WTC11 (cell line): ENCODE measurements around the gene RABL6. TPM values are rescaled to one million over a fixed set of nuclear protein-coding genes. Genes with fewer than 3 reads are reported as not detected.
A peak's percentile ranks its signal among the peaks of the same experiment; 100 is the strongest.

Experiments used
- ATAC-seq: fragments of 200-7000 bp; cut with Tn5 transposase; 2 replicates; pipeline ENCODE4 v1.10.0; 2021; ENCODE audit warnings: mild to moderate bottlenecking, moderate library complexity
- CTCF ChIA-PET: fragments of 300-600 bp; sonication (Branson Sonifier 250); formaldehyde crosslinking; loops from one replicate; lab custom pipeline; 2021; ENCODE audit warnings: antibody characterized with exemption; lab: Charles Lee
- POLR2A ChIA-PET: fragments of 350-600 bp; sonication (Branson Sonifier 250); formaldehyde crosslinking; loops from one replicate; lab custom pipeline; 2021; ENCODE audit warnings: antibody characterized with exemption; lab: Charles Lee
- DNase-seq: peaks from one replicate; pipeline ENCODE4 v3.0.0; 2021; ENCODE audit warnings: low spot score
- H3K27ac Mint-ChIP-seq: 2 replicates; pipeline ENCODE4 v1.8.0; 2021; ENCODE audit warnings: mixed read lengths
- H3K27me3 Mint-ChIP-seq: 2 replicates; pipeline ENCODE4 v1.8.0; 2021; ENCODE audit warnings: low read depth, mild to moderate bottlenecking, moderate library complexity, mixed read lengths
- H3K36me3 Mint-ChIP-seq: 2 replicates; pipeline ENCODE4 v1.8.0; 2021; ENCODE audit warnings: mixed read lengths
- H3K4me1 Mint-ChIP-seq: 2 replicates; pipeline ENCODE4 v1.8.0; 2022; ENCODE audit warnings: mixed read lengths
- H3K4me3 Mint-ChIP-seq: 2 replicates; pipeline ENCODE4 v1.8.0; 2021; ENCODE audit warnings: mild to moderate bottlenecking, moderate library complexity, mixed read lengths
- H3K9me3 Mint-ChIP-seq: 2 replicates; pipeline ENCODE4 v1.8.0; 2021; ENCODE audit warnings: mixed read lengths
- ARID4B ChIP-seq: sonication (generic); formaldehyde crosslinking; IDR thresholded peaks from 2 replicates; pipeline ENCODE4 v1.8.0; 2023; ENCODE audit warnings: missing genetic modification reagents, mild to moderate bottlenecking, borderline replicate concordance
- ATF3 ChIP-seq: sonication (generic); formaldehyde crosslinking; conservative IDR thresholded peaks from 2 replicates; pipeline ENCODE4 v1.8.1; 2022; ENCODE audit warnings: mild to moderate bottlenecking, missing genetic modification reagents
- ATF6 ChIP-seq: sonication (generic); formaldehyde crosslinking; IDR thresholded peaks from 2 replicates; pipeline ENCODE4 v1.8.1; 2023; ENCODE audit warnings: mild to moderate bottlenecking, missing genetic modification reagents
- CBFB ChIP-seq: sonication (generic); formaldehyde crosslinking; IDR thresholded peaks from 2 replicates; pipeline ENCODE4 v1.8.1; 2022; ENCODE audit warnings: mild to moderate bottlenecking, low read depth, missing genetic modification reagents
- ESRRA ChIP-seq: sonication (generic); formaldehyde crosslinking; IDR thresholded peaks from 2 replicates; pipeline ENCODE4 v1.8.1; 2022; ENCODE audit warnings: mild to moderate bottlenecking, missing genetic modification reagents, borderline replicate concordance
- FOXJ3 ChIP-seq: sonication (generic); formaldehyde crosslinking; IDR thresholded peaks from 2 replicates; pipeline ENCODE4 v1.9.0; 2021; ENCODE audit warnings: missing genetic modification reagents, mild to moderate bottlenecking, borderline replicate concordance
- FOXK1 ChIP-seq: sonication (generic); formaldehyde crosslinking; IDR thresholded peaks from 2 replicates; pipeline ENCODE4 v1.8.0; 2022; ENCODE audit warnings: mild to moderate bottlenecking, moderate library complexity, missing genetic modification reagents
- GRHL2 ChIP-seq: fragments of 250-450 bp; sonication (Bioruptor Pico); IDR thresholded peaks from 2 replicates; pipeline ENCODE4 v1.8.0; 2022; ENCODE audit warnings: mild to moderate bottlenecking, moderate library complexity; ENCODE audit not compliant: insufficient replicate concordance, severe bottlenecking
- JUN ChIP-seq: sonication (generic); formaldehyde crosslinking; IDR thresholded peaks from 2 replicates; pipeline ENCODE4 v1.8.0; 2023; ENCODE audit warnings: mild to moderate bottlenecking, missing genetic modification reagents
- MAX ChIP-seq: sonication (generic); formaldehyde crosslinking; IDR thresholded peaks from 2 replicates; pipeline ENCODE4 v1.8.0; 2022; ENCODE audit warnings: mild to moderate bottlenecking, missing genetic modification reagents
- MXD4 ChIP-seq: fragments of 250-450 bp; sonication (Bioruptor Pico); IDR thresholded peaks from 2 replicates; pipeline ENCODE4 v1.8.0; 2021; ENCODE audit warnings: mild to moderate bottlenecking, moderate library complexity, borderline replicate concordance
- NFE2L1 ChIP-seq: sonication (generic); formaldehyde crosslinking; IDR thresholded peaks from 2 replicates; pipeline ENCODE4 v1.8.1; 2023; ENCODE audit warnings: missing genetic modification reagents
- NR1H2 ChIP-seq: sonication (generic); formaldehyde crosslinking; IDR thresholded peaks from 2 replicates; pipeline ENCODE4 v1.9.0; 2021; ENCODE audit warnings: mild to moderate bottlenecking, moderate library complexity, missing genetic modification reagents
- RELA ChIP-seq: sonication (generic); formaldehyde crosslinking; IDR thresholded peaks from 2 replicates; pipeline ENCODE4 v1.8.1; 2022; ENCODE audit warnings: missing genetic modification reagents, mild to moderate bottlenecking, borderline replicate concordance
- RORB ChIP-seq: fragments of 250-450 bp; sonication (Bioruptor Pico); IDR thresholded peaks from 2 replicates; pipeline ENCODE4 v1.9.0; 2021; ENCODE audit warnings: mild to moderate bottlenecking
- SP1 ChIP-seq: sonication (generic); formaldehyde crosslinking; conservative IDR thresholded peaks from 2 replicates; pipeline ENCODE4 v1.8.1; 2022; ENCODE audit warnings: missing genetic modification reagents
- TEAD1 ChIP-seq: sonication (generic); formaldehyde crosslinking; IDR thresholded peaks from 2 replicates; pipeline ENCODE4 v1.8.0; 2022; ENCODE audit warnings: mild to moderate bottlenecking, missing genetic modification reagents
- USF2 ChIP-seq: sonication (generic); formaldehyde crosslinking; IDR thresholded peaks from 2 replicates; pipeline ENCODE4 v1.8.1; 2023; ENCODE audit warnings: mild to moderate bottlenecking, missing genetic modification reagents, moderate library complexity
- ZBTB21 ChIP-seq: sonication (generic); formaldehyde crosslinking; IDR thresholded peaks from 2 replicates; pipeline ENCODE4 v1.8.1; 2023; ENCODE audit warnings: mild to moderate bottlenecking, missing genetic modification reagents, borderline replicate concordance
- ZBTB43 ChIP-seq: sonication (generic); formaldehyde crosslinking; IDR thresholded peaks from 2 replicates; pipeline ENCODE4 v1.8.1; 2023; ENCODE audit warnings: mild to moderate bottlenecking, missing genetic modification reagents
- ZNF121 ChIP-seq: sonication (generic); formaldehyde crosslinking; IDR thresholded peaks from 2 replicates; pipeline ENCODE4 v1.8.0; 2023; ENCODE audit warnings: missing genetic modification reagents
- ZNF232 ChIP-seq: sonication (generic); formaldehyde crosslinking; IDR thresholded peaks from 2 replicates; pipeline ENCODE4 v1.8.0; 2022; ENCODE audit warnings: mild to moderate bottlenecking, missing genetic modification reagents
- ZNF263 ChIP-seq: sonication (generic); formaldehyde crosslinking; IDR thresholded peaks from 2 replicates; pipeline ENCODE4 v1.8.1; 2022; ENCODE audit warnings: low read depth, mild to moderate bottlenecking, moderate library complexity, missing genetic modification reagents
- ZNF671 ChIP-seq: fragments of 250-450 bp; sonication (Bioruptor Pico); IDR thresholded peaks from 2 replicates; pipeline ENCODE4 v1.8.0; 2021; ENCODE audit warnings: mild to moderate bottlenecking
- total RNA-seq: library from RNA; stranded (reverse); gene quantifications from 3 replicates; pipeline ENCODE4 v1.2.3, GENCODE V29; 2021

RABL6 gene
- total RNA-seq, 1 experiment from 2014 or later: 171 TPM

- TF ChIP-seq MXD4 (CRISPR knock-in tag): no peak
- no peak for TF ChIP-seq ZNF232 (CRISPR knock-in tag)
- no peak for TF ChIP-seq TEAD1 (CRISPR knock-in tag)
Observed at GRCh38 chr9:136762221-136762691, 45.5 kb upstream of the RABL6 start (continued).

- Mint-ChIP-seq H3K27me3 (peaks cover 13% of the 10 kb centered on the region), H3K4me1 (peaks cover 11% of the 10 kb centered on the region), H3K27ac (peak overlapping the region; percentile 80; the same call in 1 of the 2 replicates), H3K4me3 (peak overlapping the region; percentile 67), H3K9me3 (peaks cover 7% of the 10 kb centered on the region), H3K36me3 (no peaks in the 10 kb centered on the region; the same call in 1 of the 2 replicates)
- CTCF ChIA-PET: interaction anchor here (0.5 to 3.7 kb wide), 29 partner anchors 8 to 400 kb away, joined by 3 to 23 read pairs (median 4); partner anchors contain the start of genes AJM1, DIPK1B, LCN10 and SAPCD2
- DNase-seq (peak; percentile 96), ATAC-seq (peak; percentile 83)
- POLR2A ChIA-PET: interaction anchor here (0.5 to 0.7 kb wide), 2 partner anchors 26 to 912 kb away, joined by 4 to 6 read pairs; no protein-coding TSS in a partner anchor
- TF ChIP-seq ESRRA (CRISPR knock-in tag): no peak
- TF ChIP-seq ZNF121: peak; percentile 74; the same call in 1 of the 2 replicates
- TF ChIP-seq TEAD1 (CRISPR knock-in tag): 0 out of 2 replicates have a peak, but pooled peaks have one; percentile 13
- peak; percentile 16; the same call in 1 of the 2 replicates for TF ChIP-seq MAX (CRISPR knock-in tag)
- TF ChIP-seq ZBTB21 (CRISPR knock-in tag): no peak
- peak; percentile 82 for TF ChIP-seq SP1 (CRISPR knock-in tag)
- TF ChIP-seq ZBTB43: no peak
Observed at GRCh38 chr9:136762915-136763648, 44.7 kb upstream of the RABL6 start.

GRCh38 chr9:136763649-136764035, 44.1 kb upstream of the RABL6 start:
- ChIA-PET CTCF (interaction anchor here (0.5 to 3.7 kb wide), 22 partner anchors 9 to 399 kb away, joined by 3 to 23 read pairs (median 4); partner anchors contain the start of genes AJM1, DIPK1B, LCN10 and SAPCD2), POLR2A (interaction anchor here (0.6 kb wide), 1 partner anchor 652 kb away, joined by 4 read pairs; no protein-coding TSS in a partner anchor)
- peaks cover 7% of the 10 kb centered on the region for H3K9me3 Mint-ChIP-seq
- ATAC-seq (no peak), DNase-seq (no peak)
- peaks cover 14% of the 10 kb centered on the region for H3K27me3 Mint-ChIP-seq
- no peak overlapping the region for H3K4me3 Mint-ChIP-seq
- no peak overlapping the region for H3K27ac Mint-ChIP-seq
- peaks cover 11% of the 10 kb centered on the region for H3K4me1 Mint-ChIP-seq
- no peaks in the 10 kb centered on the region; the same call in 1 of the 2 replicates for H3K36me3 Mint-ChIP-seq
- no peak for TF ChIP-seq CBFB (CRISPR knock-in tag)
- no peak for TF ChIP-seq MXD4 (CRISPR knock-in tag)
- no peak for TF ChIP-seq ZNF671 (CRISPR knock-in tag)
- TF ChIP-seq ATF3 (CRISPR knock-in tag): no peak
- TF ChIP-seq JUN (CRISPR knock-in tag): no peak
- no peak for TF ChIP-seq ZNF263 (CRISPR knock-in tag)
- no peak for TF ChIP-seq ATF6
- TF ChIP-seq RORB: no peak
- no peak for TF ChIP-seq ARID4B
- no peak for TF ChIP-seq USF2 (CRISPR knock-in tag)
- TF ChIP-seq NFE2L1 (CRISPR knock-in tag): no peak
- no peak for TF ChIP-seq GRHL2 (CRISPR knock-in tag)
- no peak for TF ChIP-seq NR1H2 (CRISPR knock-in tag)
- no peak for TF ChIP-seq RELA (CRISPR knock-in tag)
- no peak for TF ChIP-seq FOXK1 (CRISPR knock-in tag)
- no peak for TF ChIP-seq FOXJ3 (CRISPR knock-in tag)
